Erythroblast (primary cell): ENCODE measurements around the gene CRTC3.
A peak's percentile ranks its signal among the peaks of the same experiment; 100 is the strongest.

Experiments
- DNase-seq, 2 experiments: peaks; one replicate each; lab custom pipeline; 2025; lab: John Stamatoyannopoulos, UW
- GATA1 ChIP-seq: IDR thresholded peaks from 2 replicates; pipeline ENCODE4 v1.6.1; 2011; ENCODE audit warnings: low read depth, mild to moderate bottlenecking, control low read depth, low read length, moderate library complexity
- POLR2A ChIP-seq: IDR thresholded peaks from 2 replicates; pipeline ENCODE4 v1.6.1; 2011; ENCODE audit warnings: mild to moderate bottlenecking, low read length

The CRTC3 gene

GRCh38 chr15:90644952-90645725 lies 115.4 kb downstream of the CRTC3 start:
- no peak for DNase-seq
- TF ChIP-seq GATA1 (no peak), POLR2A (no peak)

GRCh38 chr15:90645873-90646575 lies 116.3 kb downstream of the CRTC3 start:
- DNase-seq, result no peak
- TF ChIP-seq POLR2A (no peak), GATA1 (no peak)

DNA sequence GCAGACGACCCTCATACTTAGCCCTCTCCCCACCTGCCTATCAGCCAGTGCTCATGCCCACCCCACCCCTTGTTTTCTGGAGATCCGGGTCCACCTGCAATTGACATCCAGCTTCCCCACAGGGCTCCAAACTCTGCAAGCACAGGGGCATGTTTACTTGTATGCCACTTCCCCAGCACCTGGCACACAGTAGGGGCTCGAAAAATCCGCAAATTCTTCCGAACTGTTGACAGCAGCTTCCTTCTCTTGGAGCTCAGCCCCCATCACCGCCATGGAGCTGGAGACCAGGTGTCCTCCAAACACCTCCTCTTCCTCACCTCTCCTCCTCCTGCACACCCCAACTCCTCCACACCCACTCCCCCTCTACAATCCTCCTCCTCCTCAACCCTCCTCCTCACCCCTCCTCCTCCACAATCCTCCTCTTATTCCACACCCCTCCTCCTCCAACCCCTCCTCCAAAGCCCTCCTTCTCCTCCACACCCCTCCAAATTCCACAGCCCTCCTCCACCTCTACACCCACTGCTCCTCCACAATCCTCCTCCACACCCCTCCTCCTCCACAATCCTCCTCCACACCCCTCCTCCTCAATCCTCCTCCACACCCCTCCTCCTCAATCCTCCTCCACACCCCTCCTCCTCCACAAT lies 117.1 kb downstream of the CRTC3 start:
- no peak for DNase-seq
- TF ChIP-seq GATA1 (no peak), POLR2A (no peak)

- peak; percentile 31 to 40 for DNase-seq
- TF ChIP-seq POLR2A (no peak), GATA1 (no peak)
Measured at GRCh38 chr15:90647326-90647725, 117.6 kb downstream of the CRTC3 start.

- peak; percentile 93 to 95 for DNase-seq
- TF ChIP-seq POLR2A (peak; percentile 68), GATA1 (no peak)
Measured at GRCh38 chr15:90648137-90649070, 118.7 kb downstream of the CRTC3 start.

GRCh38 chr15:90650117-90650955 lies 120.6 kb downstream of the CRTC3 start:
- no peak for TF ChIP-seq POLR2A
- no peak for TF ChIP-seq GATA1
- DNase-seq, result peak; percentile 49 to 61

DNA sequence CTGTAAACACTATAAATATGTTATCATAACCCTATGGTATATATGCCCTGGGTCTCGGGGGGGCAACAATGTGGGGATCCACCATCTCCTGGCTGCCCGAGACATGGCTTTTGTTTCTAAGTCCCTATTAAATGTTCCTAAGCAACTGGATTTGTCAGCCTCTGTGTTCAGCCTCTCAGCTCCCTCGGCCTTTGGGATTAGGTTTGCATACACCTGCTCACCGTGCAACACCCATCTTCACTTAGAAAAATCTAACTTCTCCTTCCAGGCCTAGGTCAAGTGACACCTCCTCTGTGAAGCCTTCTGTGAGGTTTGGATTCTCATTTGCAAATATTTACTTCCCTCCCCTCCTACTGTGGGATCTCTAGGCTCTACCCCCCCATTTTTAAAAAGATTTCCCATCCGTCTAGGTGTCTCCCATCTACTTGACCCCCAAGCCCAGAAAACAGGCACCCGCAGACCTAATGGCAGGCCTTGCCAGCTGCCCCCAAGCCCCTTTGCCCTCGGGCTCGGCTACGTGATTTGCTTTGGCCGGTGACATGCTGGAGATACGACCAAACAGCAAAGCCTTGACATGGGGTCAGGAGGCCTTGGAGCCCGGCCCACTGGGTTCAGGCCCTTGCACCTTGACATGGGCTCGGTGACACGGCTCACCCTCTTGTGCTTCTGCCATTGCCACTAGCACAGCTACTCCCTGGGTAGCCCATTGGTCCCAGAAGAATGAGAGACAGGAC lies 121.4 kb downstream of the CRTC3 start:
- TF ChIP-seq POLR2A, result no peak
- TF ChIP-seq GATA1, result no peak
- DNase-seq, result no peak

DNA sequence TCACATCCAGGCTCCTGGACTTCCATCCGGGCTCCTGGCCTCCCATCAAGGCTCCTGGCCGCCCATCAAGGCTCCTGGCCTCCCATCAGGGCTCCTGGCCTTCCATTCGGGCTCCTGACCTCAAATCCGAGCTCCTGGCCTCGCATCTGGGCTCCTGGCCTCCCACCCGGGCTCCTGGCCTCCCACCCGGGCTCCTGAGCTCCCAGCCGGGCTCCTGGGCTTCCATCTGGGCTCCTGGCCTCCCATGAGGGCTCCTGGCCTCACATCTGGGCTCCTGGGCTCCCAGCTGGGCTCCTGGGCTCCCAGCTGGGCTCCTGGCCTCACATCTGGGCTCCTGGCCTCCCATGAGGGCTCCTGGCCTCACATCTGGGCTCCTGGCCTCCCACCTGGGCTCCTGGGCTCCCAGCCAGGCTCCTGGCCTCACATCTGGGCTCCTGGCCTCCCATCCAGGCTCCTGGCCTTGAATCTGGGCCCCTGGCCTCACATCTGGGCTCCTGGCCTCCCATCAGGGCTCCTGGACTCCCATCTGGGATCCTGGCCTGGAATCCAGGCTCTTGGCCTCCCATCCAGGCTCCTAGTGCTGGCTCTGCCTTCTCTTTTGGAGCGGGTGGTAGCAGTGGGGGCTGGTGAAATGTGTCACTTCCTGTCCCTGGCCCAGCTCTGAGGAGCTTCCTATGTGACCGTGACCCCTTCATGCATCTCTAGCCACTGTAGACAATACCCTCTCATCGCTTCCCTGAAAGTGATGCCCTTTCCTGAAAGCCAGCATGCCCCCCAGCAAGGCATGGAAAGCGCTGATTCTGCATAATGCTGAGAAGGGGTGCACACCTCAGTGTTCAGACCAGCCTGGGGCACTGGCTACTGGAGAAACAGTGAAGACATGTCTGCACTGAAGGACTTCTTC lies 124.8 kb downstream of the CRTC3 start:
- no peak for TF ChIP-seq GATA1
- no peak for TF ChIP-seq POLR2A
- DNase-seq, result no peak

- peak in 1 of 2 experiments; percentile 44 for DNase-seq
Measured at GRCh38 chr15:90657520-90658172, 127.9 kb downstream of the CRTC3 start.

DNA sequence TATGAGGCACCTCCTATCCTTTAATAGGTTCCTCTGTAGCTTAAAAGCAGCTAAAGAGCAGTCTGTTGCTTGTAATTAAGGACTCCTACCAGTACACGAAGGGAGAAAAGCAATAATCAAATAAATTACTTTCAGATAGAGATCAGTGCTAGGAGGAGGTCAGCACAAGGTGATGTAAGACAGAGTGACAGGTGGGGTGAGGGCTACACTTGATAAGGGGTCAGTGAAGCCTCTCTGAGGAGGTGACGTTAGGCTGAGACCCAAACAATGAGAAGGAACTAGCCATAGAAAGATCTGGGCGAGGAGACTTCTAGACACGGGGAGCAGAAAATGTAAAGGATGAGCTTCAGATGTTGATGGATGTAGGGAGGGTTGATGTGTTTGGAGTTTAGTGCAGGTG lies 129.8 kb downstream of the CRTC3 start:
- TF ChIP-seq POLR2A (no peak), GATA1 (no peak)

More for the DNA sequence above, 129.8 kb downstream of the CRTC3 start:
- DNase-seq, result no peak
